NB4 (cell line): ENCODE measurements around the gene CNTN6.

Experiments used
- MYC ChIP-seq: IDR thresholded peaks from 2 replicates; pipeline ENCODE4 v1.6.1; 2011; ENCODE audit warnings: low read depth, low read length
- POLR2A ChIP-seq: IDR thresholded peaks from 2 replicates; pipeline ENCODE4 v1.6.1; 2011; ENCODE audit warnings: mild to moderate bottlenecking; ENCODE audit not compliant: insufficient read length; ENCODE audit errors: extremely low read depth
- TF ChIP-seq, protein P1 (sequence below): IDR thresholded peaks from one replicate; pipeline ENCODE4 v1.5.1; 2012; ENCODE audit warnings: low read depth, low read length

DNA sequence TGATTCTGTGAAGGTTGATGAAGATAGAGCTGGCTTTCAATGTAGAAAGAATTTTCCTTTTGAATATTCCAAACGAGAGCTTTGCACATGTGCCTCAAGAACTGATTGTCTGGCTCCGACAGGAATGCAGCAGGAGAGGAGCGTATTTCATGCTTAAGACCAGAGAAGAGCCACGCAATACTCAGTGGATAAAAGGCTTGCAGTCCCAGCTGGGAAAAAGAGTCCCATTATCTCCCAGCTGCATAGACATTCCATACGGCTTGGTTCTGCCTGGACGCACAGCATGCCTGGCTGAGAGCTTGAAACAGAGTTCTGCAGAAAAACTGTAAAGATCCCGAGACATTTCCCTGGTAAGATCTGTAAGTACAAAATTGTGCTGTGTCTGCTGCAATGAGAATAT is at the start of gene CNTN6:
- TF ChIP-seq, protein P1, sequence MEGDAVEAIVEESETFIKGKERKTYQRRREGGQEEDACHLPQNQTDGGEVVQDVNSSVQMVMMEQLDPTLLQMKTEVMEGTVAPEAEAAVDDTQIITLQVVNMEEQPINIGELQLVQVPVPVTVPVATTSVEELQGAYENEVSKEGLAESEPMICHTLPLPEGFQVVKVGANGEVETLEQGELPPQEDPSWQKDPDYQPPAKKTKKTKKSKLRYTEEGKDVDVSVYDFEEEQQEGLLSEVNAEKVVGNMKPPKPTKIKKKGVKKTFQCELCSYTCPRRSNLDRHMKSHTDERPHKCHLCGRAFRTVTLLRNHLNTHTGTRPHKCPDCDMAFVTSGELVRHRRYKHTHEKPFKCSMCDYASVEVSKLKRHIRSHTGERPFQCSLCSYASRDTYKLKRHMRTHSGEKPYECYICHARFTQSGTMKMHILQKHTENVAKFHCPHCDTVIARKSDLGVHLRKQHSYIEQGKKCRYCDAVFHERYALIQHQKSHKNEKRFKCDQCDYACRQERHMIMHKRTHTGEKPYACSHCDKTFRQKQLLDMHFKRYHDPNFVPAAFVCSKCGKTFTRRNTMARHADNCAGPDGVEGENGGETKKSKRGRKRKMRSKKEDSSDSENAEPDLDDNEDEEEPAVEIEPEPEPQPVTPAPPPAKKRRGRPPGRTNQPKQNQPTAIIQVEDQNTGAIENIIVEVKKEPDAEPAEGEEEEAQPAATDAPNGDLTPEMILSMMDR, result no peak
- TF ChIP-seq POLR2A (no peak), MYC (no peak)
